Epithelial cell of esophagus (primary cell): ENCODE measurements around the gene ARPC3.

Experiments
- DNase-seq: peaks from one replicate; pipeline ENCODE4 v3.0.0; 2010; ENCODE audit warnings: low read depth
- H3K4me3 ChIP-seq: 2 replicates; pipeline ENCODE4 v1.5.1; 2011; ENCODE audit warnings: mild to moderate bottlenecking, low read length, control low read depth
- TF ChIP-seq, protein P1 (sequence below): IDR thresholded peaks from 2 replicates; pipeline ENCODE4 v1.5.1; 2011; ENCODE audit warnings: low read depth, mild to moderate bottlenecking, low read length, control low read depth, inconsistent platforms; ENCODE audit not compliant: insufficient read depth; ENCODE audit errors: missing control alignments

Gene ARPC3

GRCh38 chr12:110403976-110404682 lies 46.0 kb downstream of the ARPC3 start:
- DNase-seq, result peak; percentile 69

DNA sequence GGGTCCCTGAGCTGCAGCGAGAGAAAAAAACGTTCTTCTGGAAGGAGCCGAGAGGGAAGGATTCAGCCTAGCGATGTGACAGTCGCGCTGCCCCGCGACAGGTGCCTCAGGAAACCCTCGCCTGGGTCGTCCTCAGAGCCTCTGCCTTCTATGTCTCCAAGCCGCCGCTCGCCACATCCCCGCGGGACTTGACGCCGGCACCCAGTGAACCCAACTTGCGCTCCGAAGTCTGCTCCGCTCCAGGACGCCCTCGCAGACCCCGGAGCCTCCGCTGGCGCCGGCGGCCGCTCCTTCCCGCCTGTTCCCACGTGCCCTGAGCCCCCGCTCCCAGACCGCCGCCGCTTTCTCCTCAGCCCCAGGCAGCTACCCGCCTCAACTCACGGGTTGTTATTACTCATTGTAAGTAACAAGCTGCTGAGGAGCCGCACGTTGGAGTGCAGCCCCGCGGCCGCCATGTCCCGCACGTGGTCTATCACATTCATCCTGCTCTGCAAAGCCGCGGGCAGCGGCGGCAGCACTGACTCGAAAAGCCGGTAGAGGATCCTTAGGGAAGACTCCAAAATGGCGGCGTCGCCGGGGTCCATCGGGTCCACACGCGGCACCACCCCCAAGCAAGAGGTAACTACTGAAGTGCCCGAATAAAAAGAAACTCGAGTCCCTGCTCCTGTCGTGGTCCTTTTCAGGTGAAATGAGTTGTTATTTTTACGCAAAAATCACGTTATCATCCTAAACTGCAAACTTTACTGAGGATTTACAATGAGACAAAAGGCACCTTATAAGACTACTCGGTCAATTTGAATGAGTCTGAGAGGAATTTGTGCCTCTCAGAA lies 46.8 kb downstream of the ARPC3 start, which contains the start of gene ANAPC7:
TSS of gene ANAPC7 (minus strand) at position 563 of the 830 bp plus-strand sequence. CDS start at position 482, 81 bp downstream.
- peak; percentile 94 for DNase-seq
- TF ChIP-seq, protein P1, sequence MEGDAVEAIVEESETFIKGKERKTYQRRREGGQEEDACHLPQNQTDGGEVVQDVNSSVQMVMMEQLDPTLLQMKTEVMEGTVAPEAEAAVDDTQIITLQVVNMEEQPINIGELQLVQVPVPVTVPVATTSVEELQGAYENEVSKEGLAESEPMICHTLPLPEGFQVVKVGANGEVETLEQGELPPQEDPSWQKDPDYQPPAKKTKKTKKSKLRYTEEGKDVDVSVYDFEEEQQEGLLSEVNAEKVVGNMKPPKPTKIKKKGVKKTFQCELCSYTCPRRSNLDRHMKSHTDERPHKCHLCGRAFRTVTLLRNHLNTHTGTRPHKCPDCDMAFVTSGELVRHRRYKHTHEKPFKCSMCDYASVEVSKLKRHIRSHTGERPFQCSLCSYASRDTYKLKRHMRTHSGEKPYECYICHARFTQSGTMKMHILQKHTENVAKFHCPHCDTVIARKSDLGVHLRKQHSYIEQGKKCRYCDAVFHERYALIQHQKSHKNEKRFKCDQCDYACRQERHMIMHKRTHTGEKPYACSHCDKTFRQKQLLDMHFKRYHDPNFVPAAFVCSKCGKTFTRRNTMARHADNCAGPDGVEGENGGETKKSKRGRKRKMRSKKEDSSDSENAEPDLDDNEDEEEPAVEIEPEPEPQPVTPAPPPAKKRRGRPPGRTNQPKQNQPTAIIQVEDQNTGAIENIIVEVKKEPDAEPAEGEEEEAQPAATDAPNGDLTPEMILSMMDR, result no peak
- peak within 1 kb of the TSS; percentile 95 for H3K4me3 ChIP-seq

More at GRCh38 chr12:110403976-110404682, 46.0 kb downstream of the ARPC3 start:
- TF ChIP-seq, protein P1, result no peak
- peak overlapping the region; percentile 95 for H3K4me3 ChIP-seq
